Stimulated activated naive CD4-positive, alpha-beta T cell (primary cell): ENCODE data around the gene RAB3GAP1.
"Not testable (repeated sequence)": the region's sequence is repeated elsewhere in the genome, so short reads cannot be mapped to it uniquely, and the experiment has no call there.

ENCODE experiments used
- DNase-seq, 6 experiments: peaks; one replicate each; lab custom pipeline; 2025; lab: John Stamatoyannopoulos, UW

Gene RAB3GAP1

DNA sequence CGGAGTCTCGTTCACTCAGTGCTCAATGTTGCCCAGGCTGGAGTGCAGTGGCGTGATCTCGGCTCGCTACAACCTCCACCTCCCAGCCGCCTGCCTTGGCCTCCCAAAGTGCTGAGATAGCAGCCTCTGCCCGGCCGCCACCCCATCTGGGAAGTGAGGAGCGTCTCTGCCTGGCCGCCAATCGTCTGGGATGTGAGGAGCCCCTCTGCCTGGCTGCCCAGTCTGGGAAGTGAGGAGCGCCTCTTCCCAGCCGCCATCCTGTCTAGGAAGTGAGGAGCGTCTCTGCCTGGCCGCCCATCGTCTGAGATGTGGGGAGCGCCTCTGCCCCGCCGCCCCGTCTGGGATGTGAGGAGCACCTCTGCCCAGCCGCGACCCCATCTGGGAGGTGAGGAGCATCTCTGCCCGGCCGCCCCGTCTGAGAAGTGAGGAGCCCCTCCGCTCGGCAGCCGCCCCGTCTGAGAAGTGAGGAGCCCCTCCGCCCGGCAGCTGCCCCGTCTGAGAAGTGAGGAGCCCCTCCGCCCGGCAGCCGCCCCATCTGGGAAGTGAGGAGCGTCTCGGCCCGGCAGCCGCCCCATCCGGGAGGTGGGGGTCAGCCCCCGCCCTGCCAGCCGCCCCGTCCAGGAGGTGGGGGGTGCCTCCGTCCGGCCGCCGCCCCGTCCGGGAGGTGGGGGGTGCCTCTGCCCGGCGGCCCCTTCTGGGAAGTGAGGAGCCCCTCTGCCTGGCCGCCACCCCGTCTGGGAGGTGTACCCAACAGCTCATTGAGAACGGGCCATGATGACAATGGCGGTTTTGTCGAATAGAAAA is 53.6 kb downstream of the RAB3GAP1 start:
- not testable (repeated sequence) for DNase-seq

DNA sequence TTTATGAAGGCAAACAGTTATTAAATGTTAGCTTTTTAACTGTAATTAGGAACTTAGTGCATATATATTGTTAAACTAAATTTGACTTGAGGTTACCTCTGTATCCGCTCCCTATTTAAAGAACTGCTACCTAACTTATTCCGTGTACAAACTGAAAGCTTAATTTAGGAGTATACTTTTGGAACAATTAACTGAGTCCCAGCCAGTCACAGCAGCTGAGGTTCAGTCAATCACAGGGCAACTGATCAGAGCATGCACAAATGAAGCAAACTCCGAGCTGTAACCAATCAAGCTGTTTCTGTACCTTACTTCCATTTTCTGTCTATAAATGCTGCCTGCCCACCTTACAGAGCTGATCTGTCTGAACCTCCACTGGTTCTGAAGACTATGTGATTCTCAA is 61.2 kb downstream of the RAB3GAP1 start:
- DNase-seq = no peak

DNA sequence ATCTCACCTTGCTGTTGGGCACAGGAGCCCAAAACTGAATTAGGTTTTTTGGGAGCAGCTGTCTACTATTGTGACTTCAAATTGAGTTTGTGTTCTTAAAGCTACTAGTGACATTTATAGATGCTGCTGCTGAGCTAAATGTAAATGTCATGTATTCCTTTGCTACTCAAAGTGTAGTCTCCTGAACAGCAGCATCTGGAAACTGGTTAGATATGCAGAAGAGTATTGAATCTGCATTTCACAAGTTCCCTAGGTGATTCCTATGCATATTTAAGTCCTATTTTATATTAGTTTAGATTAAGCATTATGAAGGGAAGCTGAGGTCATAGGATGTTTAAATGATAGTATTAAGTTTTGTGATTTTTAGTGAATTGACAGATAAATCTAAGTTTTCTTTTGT is 67.5 kb downstream of the RAB3GAP1 start:
- no peak for DNase-seq

DNA sequence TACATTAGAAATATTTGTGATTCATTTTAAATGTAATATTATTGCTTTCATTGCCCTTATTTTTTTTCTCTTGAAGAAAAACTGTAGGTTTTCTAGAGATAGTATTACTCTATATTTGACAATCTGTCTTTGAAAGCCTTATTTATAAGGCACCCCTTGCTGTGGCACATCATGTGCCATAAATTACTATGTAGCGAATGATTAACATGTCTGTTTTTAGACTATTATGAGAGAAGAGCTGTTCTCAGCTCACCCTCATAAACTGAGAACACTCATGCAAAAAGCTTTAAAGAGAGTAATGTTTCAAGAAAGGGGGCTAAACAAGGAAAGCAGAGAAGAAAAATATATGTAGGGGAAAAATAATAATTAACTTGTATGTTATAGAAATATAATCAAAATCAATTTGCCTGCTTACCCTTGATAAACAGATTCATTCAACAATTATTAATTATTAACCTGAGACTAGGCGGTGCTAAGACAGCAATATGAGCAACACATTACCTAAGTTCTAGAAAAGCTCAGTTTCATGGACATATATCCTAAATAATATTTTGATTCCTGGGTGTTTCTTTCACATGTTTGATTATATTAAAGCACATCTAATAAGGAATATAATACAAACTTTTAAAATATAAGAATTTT is 69.0 kb downstream of the RAB3GAP1 start:
- no peak for DNase-seq

DNA sequence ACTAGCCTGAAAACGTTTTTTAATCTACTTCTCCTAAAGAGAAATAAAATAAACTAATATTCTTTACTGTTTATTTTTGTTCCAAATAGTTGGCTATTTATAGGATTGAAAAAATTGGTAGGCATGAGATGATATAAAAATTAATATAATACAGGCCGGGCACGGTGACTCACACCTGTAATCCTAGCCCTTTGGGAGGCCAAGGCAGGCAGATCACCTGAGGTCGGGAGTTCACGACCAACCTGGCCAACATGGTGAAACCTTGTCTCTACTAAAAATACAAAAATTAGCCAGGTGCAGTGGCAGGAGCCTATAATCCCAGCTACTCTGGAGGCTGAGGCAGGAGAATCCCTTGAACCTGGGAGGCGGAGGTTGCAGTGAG is 69.6 kb downstream of the RAB3GAP1 start:
- not testable (repeated sequence) for DNase-seq

DNA sequence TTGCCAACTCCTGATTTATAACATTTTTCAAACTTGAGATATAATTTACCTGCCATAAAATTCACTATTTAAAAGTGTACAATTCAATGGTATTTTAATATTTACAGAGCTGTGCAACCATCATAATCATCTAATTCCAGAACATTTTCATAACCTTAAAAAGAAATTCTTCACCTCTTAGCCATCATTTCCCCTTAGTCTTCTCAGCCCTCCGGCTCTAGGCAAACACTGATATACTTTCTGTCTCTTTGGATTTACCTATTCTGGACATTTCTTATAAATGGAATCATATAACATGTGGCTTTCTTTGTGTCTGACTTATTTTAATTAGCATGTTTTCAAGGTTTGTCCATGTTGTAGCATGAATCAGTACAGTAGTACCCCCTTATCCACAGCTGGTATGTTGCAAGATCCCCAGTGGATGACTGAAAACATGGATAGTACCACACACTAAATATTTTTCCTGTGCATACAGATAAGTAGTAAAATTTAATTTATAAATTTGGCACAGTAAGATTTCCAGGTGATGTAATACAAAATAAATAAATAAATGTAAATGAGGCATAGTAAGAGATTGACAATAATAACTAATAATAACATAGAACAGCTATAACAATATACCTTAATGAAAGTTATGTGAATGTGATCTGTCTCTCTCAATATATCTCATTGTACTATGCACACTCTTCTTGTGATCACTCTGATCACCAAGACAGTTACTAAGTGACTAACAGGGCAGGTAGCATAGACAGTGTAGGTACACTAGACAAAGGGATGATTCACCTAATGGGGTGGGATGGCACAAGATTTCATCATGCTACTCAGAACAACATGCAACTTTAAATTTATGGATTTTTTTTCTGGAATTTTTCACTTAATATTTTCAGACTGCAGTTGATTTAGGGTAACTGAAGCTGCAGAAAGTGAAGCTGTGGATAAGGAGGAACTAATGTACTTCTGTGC is 73.1 kb downstream of the RAB3GAP1 start:
- DNase-seq = no peak

DNA sequence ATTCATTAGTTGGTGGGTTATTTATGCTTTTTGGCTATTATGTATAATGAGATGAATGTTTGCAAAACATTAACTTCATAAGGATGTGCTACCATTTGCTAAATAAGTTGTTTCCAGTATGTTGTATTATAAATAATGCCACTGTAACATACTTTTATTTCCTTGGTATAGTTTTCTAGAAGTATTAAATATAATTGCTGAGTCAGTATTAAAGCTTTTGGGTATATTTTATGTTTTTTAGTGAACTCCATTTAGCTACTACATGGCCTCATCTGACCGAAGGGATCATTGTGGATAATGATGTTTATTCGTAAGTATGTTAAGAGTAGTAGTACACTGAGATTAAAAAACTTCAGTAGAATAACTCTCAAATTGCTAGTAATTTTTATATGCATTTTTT is 73.8 kb downstream of the RAB3GAP1 start:
- DNase-seq = no peak

DNA sequence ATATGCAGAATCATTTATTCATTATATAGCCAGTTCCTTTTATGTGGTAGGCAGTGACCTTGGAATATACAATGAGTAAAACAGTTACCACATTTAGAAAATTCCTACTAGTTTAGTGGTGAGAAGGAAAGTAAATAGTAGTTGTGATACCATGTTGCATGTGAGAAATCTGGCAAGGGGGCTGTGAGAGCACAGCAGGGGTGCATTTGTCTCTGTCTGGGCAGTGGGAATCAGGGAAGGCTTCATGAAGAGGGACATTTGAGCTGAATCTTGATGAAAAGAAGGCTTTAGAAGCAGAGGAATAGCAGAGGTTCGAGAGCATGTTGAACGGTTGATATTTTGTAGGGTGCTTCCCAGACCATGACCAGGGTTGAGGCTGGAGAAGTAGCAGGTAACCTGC is 78.7 kb downstream of the RAB3GAP1 start:
- no peak for DNase-seq

DNA sequence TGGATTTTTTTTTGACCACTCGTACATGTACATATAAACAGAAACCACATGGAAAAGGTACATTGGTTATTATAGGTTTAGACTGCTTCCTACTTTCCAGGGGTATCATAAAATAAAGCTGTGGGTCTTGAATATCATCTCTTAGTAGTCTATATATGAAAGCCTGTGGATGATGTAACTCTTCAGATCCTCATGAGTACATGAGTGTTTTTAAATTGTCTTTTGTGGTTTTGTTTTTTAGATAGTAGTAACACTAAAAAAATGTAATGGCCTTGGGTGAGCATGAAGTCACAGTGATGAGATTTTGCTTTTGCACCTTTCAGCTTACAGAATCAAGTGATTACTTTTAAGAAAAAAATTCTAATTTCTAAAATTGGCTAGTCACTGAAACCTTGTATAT is 80.2 kb downstream of the RAB3GAP1 start:
- DNase-seq = no peak

DNA sequence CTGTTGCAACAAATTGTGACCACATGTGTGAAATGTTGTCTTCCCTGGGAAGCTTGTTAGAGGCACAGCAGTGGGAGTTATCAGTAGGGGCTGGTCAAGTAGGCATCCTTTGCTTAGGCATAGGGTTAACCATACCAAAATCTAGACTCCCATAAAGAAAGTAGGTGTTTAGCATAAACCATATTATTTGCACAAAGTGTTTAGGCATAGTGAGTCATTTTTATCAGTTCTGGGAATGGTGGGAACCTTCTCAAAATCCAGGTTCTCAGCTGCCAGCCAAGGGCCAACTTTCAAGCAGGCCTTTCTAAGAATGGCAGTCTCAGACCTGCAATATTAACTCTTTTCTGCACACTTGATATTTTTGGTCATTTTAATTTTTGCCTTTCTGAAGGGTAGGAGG is 88.5 kb downstream of the RAB3GAP1 start:
- DNase-seq = no peak

DNA sequence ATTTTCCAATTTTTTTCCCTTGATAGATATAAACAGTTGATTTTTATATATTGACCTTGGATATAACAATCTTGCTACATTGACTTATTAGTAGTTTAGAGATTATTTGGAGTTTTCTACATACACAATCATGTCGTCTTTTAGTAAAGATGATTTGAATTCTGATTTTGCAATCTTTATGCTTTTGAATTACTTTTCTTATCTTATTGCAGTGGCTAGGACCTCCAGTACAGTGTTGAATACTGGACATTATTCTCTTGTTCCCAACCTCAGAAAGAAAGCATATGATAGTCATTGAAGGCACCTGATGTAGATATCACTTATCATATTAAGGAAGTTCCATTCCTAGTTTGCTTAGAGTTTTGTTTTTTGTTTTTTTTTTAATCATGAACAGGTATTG is 90.2 kb downstream of the RAB3GAP1 start:
- DNase-seq = no peak

DNA sequence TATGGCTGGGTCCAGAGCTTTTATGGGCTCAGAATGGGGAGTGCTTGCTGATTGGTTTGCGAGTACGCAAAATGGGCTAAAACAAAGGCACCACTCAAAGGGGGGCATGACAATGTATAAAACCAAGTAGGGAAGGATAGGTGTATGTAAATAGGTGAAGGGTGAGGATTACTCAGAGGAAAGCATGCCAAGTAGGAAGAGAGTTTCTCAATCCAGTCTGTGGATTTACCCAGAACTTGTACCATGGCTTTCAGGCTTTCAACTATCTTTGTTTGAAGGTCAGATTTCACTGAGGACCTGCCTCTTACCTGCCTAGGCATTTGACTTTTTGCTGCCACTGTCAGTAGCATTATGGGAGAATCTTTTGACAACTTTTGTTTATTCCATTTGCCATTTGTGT is 92.3 kb downstream of the RAB3GAP1 start:
- no peak for DNase-seq

DNA sequence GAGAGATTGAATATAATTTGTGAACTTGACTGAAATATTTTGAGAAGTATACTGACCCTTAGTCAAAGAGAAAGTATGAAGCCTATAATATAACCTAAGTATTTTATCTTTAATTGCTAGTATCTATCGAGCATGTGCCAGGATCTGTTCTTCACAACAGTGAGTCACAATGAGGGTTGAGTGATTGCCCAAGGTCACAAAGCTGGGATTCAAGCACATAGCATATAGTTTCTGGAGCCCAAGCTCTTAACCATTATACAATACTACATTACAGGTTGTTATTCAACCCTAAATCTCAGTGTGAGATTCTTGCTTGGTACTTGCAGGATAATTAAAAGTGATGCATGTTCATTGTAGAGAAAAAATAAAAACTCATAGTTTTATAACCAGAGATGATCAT is 97.2 kb downstream of the RAB3GAP1 start:
- no peak for DNase-seq

DNA sequence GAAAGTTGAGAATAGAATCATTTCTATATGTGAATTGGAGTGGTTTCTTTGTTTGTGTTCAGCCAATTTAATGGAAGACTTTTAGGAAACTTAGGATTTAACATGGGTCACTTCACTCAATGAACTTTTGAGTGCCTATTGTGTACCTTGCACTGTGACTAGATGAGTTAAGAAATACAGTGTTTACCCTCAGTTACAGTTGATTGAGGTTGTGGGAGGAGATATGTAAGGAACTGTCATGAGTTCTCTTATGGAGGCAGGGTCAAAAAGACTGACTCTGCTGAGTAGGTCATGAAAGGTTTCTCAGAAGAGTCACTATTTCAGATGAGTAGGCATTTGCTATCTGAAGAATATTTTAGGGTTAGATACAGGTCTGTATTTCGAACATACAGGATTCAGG is 98.6 kb downstream of the RAB3GAP1 start:
- DNase-seq = no peak

DNA sequence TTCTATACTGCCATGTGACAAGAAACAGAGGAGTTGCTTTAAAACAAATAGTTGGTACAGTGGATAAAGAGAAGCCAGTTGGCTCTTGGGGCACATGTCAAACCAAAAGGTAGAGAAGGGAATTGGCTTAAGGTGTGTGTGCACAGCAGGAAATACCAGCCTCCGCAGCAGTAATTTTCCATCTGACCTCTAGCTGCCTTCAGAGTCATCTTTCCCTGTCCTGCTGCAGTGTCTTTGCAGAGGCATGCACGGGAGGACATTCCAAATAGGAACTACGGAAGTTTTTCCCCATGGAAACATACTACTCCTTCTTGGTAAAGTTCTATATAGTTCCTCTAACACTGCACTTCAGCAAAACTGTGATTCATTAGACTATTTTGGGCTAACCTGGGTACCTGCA is 99.5 kb downstream of the RAB3GAP1 start:
- DNase-seq = no peak

DNA sequence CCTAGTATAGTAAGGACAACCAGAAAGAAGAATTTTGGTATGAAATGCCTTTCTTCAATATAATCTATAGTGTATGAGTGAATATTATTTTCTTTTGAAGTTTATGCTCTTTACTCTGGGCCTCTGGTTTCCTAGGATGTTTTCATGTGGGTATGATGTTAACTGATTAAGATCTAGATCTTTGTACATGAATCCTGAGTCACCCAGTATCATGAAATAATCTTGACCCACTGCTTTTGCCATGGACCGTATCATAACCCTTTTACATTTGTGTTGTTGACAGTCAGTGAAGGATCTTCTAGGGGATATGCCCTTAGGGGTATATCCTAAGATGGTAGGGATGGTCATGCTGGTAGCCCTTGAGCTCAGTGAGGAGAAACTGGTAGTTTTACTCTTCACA is 100.3 kb downstream of the RAB3GAP1 start:
- DNase-seq = no peak

DNA sequence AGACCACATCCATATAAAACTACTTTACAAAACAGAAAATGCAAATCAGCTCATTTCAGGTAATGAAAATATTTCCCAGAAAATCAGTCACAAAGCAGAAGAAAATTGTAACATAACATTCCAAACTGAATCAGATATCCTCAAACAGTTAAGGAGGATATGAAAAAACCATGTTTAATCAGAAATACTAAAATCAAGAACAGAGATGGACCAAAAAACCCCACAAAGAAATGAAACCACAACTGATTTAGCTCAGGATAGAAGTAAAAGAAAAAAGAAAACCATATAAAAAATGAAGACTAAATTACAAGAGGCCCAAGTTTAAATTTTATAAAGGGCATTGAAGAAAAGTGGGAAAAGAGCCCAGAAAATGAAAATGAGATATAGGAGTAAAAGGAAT is 102.9 kb downstream of the RAB3GAP1 start:
- no peak for DNase-seq

DNA sequence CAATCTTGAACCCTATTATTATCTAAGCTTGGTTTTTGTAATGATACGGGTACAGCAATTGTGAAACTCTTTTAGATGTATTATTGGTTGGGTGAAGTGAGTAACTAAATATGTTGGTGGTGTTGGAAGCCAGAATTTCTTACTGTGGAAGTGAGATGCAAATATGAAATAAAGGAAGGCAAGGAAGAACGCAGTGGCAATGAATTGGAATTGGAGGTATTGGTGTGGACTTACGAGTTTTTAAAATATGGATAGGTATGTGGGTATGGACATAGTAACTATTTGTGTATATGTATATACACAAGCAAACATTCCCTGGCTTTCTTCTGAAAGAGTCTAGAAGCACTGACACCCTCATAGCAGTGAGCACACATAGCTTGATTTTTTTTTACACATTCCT is 105.8 kb downstream of the RAB3GAP1 start:
- DNase-seq = no peak

DNA sequence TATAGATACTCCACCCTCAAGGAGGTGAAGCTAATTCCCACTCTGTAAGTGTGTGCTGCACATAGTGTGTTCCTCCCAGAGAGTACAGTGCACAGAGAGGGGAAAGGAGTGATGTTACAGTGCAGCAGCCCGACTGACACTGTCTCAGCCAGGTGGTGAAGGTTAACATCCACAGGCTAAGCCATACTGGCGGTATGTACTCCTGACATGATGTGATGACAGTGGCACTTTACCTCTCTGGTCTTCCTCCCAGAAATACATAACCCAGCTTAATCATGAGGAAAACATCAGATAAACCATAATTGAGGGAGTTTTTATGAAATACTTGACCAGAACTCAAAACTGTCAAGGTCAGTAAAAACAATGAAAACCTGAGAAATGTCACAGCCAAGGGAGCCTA is 107.1 kb downstream of the RAB3GAP1 start:
- no peak for DNase-seq

DNA sequence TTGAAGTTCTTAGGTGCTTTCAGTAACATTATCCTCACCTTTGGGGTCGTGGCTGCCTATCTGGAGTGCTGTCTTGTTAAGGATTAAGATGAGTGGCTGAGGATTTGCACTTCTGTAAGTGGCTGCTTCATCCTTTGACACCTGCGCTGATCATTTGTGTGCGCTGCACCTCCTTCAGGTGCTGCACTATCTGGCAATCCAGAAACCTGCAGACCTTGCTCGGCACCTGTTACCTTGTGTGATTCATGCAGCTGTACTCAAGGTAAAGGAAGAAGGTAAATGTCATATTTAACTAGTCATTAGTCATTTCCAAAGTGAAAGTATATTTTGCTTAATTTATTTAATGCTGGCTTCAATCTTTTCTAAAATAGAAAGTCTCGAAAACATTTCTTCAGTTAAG is 110.3 kb downstream of the RAB3GAP1 start:
- DNase-seq = no peak

DNA sequence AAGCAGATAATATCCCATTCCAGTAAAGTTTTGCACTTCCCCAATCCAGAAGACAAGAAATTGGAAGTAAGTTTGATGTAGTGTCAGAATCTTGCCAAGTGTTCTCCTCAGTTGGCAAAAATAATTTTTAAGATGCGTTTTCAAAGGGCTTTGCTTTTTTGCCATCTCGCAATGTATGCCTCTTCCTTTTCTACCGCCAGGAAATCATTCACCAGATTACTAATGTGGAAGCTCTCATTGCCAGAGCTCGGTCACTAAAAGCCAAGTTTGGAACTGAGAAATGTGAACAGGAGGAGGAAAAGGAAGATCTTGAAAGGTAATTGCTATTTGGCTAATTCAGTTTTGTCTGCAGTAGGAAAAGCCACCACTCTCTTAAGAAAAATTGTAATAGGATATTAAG is 110.7 kb downstream of the RAB3GAP1 start:
- DNase-seq = no peak

DNA sequence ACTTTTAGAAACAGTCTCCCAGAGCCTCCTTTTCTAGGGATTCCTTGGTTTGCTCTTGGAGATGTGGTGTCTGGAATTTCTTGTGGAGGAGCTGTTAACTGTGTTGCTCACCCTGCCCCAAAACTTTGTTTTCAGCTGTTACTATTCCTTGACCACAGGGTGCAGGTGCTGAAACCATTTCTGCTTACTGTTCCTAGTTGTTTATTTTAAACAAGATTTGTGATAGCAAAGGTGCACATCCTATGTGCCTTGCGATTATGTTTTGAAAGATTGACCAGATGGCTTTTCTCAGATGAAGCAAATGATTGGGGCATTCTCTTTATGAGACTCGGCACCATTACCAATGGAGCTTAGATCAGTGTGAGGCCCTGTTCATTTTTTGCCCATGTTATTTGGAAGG is 111.2 kb downstream of the RAB3GAP1 start:
- DNase-seq = no peak

DNA sequence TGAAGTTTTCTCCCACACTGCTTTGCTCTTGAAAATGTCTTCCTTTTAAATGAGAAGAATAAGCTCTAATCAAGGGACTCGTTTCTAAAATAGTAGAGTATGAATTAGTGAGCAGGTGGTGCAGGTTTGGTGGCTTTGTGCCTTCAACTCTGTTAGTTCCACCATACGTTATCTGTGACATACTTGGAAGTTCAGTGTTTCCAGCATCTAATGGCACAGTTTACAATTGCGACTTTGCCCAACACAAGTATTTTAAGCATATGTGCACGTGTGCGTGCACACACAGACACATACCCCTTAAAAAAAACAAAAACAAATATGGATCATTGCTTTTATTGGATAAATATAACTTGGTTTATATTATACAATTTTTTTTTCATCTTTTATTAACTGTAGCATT is 111.8 kb downstream of the RAB3GAP1 start:
- no peak for DNase-seq
